Glomerular visceral epithelial cell (primary cell): ENCODE results near the gene RABAC1.

Source experiments
- DNase-seq: peaks from one replicate; pipeline ENCODE4 v3.0.0-alpha.2; 2016; ENCODE audit errors: extremely low spot score

RABAC1 gene

DNA sequence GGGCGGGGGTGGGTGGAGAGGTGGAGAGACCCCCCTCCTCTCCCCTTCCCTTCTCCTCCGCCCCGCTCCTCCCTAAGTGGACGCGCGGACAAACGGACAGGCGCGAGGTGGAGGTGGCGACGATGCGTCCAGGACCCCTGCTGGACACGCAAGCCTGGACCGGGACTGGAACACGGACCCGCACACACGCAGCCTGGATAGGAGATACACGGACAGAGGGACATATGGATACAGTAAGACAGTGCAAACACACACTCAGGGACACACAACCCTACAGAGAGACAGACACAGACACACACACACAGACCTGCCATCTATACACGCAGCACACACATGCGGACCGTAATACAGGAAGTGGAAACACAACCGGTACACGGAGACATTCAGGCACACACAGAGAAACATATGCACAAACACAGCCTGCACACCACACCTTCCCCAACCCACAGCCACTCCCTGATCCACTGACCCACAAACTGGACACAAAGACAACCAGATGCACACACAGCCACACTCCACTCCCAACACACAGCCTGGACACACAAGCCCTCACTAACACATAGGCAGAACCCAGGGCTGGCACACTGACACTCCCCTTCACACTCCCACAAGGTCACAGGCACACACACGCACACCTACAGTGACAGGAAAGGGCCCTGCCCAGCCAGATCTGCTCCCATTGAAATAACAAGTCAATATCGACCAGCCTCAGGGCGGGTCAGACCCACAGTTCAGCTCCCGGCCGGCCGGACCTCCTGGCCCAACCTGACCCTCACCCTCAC lies 30.2 kb downstream of the RABAC1 start:
- no peak for DNase-seq

DNA sequence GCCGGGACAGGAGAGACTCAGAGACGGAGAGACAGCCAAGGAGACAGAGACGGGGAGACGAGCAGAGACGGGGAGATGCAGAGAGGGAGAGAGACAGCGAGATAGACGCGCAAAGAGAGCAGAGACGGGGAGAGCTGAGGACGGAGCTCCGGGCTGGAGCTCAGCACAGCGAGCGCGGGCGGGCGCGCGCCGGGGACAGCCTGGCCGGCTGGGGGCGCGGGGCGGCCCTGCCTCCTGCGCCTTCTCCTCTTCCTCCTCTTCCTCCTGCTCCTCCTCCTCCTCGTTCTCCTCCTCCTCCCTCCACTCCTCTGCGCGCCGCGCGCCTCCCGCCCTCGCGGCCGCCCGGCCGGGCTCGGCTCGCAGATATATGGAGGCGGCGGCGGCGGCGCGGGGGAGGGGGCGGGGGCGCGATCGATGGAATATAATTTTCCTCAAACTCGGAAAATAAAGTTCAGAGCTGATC lies 30.9 kb downstream of the RABAC1 start, which contains the start of gene ERFL:
Gene ERFL (minus strand): TSS at position 229 of the 463 bp plus-strand sequence. CDS start 15,530 bp downstream, outside the sequence.
- peak; percentile 50 for DNase-seq

DNA sequence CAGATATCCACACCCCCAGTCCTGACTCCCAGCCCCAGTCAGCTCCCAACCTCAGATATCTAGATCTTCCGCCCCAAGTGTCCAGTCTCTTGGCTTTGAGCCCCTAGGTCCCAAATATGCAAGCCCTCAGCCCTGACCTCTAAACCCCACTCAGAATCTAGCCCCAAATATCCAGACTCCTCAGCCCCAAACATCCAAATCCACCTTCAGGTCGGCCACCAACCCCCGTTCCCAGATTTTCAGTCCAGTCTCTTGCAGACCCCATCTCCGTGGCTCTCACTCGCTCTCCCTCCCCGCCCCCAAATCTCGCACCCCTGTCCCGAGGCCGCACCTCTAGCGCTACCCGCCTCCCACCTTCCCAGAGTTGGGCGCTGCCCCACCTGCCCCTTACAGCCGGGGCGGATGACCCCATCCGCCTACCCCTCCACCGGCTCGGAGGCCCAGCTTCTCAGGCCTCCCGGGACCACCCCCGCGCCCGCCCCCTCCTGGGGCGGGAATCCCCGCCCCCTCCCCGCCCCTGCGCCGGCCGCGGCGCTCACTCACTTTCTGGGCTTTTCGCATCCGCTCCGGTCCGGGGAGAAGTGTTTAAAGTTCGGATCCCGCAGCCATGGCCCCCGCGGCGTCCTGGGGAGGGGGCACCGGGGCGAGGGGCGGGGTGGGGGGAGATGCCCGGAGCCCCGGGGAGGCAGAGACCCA lies 31.5 kb downstream of the RABAC1 start:
- DNase-seq: no peak

DNA sequence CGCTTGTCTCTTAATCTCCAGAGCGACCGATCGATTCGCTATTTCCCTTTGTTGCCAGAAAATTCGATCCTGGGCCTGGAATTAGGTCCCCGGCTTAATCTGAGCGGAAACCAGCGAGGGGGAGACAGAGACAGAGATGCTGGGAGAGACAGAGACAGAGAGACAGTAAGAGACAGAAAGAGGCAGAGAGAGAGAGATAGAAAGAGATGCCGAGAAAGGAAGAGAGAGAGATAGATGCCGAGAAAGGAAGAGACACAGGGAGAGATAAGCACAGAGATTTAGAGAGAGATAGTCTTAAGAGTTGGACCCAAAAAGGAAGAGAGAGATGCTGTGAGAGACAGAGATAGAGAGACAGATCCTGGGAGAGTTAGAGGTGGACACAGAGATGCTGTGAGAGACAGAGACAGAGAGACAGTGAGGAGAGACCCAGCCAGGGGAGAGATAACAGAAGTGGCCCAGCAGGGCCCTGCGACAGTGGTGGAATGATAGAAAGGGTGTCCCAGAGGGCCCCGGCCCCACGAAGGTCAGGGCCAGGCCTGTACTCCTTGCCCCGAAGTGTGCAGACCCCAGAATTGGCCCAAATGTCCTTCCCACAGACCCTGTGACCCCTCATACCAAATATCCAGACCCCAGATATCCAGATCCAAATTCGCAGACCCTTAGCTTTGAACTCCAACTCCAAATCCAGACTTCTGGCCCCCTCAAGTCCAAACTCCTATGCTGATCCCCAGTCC lies 32.2 kb downstream of the RABAC1 start:
- no peak for DNase-seq

DNA sequence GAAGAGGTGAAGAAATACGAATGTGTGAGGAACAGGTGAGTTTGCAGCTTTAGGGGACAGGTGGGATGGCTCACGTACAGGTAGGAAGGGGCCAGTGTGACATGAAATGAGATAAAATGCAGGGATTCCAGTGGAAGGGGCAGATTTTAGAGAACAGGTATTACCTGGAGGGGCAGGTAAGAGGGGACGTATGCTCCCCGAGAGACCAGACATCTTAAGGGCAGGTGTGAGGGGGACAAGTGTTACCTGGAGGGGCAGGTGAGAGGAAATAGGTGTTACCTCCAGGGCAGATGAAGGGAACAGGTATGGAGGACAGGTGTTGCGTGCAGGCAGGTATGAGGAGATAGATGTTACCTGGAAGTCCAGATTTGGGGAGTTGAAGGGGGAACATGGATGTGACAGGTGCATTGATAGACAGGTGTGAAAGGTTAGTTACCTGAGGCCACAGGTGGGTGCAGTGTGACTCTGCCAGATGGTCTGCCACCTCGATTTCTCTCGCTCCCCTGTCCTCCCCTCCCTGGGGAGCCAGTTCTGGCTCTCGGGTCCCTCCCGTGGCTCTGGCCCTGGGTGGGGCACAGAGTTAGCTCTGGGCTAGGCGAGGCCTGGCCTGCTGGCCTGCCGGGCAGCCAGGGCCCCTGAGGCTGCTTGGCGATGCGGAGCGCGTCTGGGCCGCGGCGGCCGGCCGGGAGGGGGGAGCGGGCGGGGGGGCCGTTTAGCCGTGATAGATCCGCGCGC lies 32.9 kb downstream of the RABAC1 start:
- DNase-seq: no peak

DNA sequence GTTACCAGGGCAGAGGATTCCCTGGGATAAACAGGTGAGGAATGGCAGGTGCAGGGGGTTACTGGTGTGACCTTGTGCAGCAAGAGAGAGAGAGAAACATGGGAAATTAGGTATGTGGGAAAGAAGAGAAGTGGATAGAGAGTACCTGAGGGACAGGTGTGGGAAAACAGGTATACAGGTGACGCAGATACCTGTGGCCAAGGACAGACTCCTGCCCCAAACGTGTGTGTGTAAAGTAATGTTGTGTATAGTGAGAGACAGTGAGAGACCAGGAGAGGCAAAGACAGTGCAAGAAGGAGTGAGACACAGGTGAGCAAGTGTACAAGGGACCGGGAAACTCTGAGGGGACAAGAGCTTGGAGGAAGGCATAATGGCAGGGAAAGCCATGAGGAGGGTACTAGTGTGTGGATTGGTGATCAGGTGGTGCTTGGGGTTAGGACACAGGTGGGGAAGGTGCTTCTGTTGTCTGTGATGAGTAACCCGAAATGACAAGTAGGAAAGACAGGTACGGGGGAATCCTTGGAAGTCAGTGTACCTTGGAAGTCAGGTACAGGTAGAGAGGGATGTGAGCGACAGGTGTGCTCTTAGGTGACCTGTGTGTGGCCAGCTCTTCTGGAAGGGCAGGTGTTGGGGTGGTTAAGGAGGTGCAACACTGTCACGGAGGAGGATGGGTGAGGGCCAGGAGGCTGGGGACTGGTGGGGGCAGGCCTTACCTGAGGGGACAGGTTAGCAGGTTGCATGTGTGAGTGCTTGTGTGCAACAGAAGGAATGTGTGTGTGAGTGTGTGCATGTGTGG lies 33.7 kb downstream of the RABAC1 start:
- DNase-seq: no peak

DNA sequence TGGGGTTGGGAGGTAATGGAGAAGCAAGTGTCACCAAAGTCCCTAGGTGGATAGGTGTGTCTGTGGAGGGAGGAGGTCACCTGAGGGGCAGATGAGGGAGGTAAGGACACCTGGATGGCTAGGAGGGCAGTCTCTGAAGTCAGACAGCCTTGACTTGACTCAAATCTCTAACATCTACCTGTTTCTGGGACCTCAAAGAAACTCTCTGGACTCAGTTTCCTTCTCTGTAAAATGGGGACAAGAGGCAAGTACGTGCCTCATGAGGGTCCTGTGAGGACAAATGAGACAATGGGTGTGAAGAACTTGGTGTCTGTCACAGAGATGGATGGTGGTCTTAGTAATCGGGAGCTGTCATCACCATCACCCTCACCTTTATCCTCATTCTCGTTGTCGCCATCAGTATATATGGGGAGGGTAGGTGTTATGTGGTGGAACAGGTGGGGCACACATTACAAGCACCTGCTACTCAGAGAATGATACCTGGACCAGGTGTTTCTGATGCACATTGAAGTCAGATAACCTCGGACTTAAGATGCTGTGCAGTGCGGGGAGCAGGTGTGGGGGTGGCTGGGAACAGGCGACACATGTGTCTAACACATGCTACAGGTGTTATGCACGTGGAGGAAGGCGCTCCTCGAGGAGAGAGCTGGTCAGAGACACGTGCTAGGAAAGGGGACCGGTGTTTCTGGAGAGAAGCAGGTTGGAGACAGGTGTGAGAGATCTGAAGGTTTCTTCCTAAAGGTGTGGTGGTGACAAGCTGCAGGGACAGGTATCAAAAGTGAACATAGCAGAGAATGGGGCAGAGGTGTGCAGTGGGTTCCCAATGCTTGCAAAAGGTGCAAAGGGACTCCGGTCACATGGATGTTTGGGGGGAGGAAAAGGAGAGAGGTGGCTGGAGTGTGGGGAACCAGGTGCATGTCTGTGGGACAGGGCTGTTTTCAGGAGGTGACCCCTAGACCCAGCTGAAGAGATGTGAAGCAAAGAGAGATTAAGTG lies 34.7 kb downstream of the RABAC1 start:
- no peak for DNase-seq

DNA sequence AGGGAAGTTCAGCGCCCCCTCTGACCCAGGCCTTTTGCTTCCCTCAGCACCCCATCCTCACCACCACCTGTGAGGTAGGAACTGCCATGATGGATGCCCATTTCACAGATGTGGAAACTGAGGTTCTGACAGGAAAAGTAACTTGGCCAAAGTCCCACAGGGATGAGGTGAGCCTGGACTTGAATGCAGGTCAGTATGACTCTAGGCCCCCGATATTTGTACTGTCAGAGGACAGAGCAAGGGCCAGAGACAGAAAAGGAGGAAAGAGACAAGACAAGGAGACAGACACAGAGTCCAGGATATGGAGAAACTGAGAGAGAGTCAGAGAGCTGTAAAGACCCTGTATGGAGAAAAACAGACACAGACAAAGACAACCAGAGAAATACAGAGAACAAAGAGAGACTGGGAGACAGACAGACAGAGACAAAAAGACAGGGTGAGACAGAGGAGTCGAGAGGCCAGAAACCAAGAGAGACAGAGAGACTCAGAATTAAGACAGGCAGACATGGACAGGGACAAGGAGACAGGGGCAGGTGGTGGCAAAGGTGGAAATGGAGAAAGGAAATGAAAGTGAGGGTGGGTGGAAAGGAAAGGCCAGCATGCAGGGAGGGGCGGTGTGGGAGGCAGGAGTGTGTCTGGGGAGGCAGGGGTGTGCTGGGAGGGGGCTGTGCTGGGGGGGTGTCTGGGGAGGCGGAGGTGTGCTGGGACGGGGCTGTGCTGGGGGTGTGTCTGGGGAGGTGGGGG lies 35.9 kb downstream of the RABAC1 start:
- no peak for DNase-seq

DNA sequence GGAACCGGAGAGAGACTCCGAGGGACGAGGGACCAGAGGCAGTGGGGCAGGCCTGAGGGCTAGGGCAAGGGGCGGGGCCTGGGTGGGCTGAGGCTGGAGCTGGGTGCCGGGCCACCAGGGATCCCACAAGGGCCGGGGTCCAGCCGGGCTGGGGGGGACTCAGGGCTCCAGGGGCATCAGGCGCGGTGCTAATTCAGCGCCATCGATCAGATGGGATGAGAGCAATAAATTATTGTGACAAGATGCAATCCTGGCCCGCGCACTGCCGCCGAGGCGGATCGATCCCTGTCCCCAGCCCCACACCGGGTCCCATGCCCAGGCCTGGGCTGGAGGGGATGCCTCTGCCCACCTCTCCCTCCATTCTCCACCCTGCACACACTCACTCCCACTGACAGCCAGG lies 36.5 kb downstream of the RABAC1 start:
- DNase-seq: no peak

DNA sequence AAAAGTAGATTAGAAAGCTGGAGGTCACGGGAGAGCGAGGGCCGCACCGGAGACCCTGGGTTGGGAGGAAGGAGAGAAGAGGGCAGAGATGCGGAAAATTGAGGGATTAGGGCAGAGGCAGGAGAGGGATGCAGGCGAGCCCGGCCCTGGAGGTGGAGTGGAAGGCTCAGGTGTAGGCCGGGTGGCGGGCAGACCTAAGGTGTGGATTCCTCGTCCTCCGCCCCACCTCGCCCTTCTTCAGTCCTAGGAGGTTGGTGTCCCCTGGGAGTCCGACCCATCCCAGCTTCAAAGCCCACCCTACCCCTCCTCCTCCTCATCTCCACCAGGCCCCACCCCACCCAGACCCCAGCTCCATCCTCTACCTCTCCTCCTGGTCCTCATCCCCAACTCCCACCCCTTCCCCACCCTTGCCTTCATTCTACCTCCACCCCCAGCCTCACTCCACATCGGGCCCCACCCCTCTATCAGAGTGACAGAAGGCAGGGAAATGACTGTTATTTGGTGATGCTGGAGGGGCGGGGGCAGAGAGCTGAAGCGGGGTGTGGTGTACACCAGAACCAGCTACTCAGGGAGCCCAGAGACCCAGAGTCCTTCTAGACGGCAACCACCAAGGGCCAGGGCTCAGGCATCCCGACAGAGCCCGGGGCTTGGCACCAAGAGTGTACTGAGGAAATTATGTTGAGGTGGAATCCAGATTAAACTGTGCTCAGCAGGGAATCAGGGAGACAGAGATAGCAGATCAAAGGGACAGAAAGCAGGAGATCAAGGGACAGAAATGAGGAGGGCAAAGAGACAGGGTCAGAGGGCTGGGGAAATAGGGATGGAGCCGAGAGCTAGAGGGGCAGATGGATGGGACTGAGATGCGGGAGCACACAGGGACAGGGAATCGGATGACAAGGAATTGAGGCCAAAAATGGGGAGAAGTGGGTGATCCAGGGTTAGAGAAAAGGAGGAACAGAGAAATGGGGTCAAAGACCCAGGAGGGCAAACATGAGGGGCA lies 37.2 kb downstream of the RABAC1 start:
- no peak for DNase-seq

DNA sequence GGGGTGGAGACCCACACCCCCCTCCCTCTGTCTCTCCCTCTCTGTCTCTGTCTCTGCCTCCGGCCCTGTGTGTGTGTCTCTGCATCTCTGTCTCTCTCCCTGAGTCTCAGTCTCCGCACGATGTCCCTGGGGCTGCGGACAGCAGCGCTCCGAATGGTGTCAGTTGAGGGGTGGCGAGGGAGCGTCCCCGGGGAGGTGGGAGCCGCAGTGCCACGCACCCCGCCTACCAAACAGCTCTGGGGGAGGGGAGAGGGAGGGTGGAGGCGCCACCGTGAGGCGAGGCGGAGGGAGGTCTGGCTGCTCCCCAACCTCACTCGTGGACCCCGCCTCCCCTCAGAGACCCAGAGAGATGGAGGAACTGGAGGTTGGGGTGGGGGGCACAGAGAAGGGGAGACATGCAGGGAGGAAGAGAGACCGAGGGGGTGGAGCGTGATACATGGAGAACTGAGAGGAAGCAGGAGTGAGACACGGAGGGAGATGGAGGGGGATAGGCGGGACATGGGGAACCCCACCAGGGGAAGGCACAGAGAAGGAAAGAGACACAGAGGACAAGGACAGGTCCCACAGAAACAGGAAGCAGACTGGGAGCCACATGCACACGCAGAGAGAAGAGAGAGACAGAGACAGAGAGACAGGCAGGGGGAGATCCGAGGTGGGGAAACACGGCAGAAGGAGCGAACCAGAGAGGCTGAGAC lies 38.1 kb downstream of the RABAC1 start:
- DNase-seq: no peak

DNA sequence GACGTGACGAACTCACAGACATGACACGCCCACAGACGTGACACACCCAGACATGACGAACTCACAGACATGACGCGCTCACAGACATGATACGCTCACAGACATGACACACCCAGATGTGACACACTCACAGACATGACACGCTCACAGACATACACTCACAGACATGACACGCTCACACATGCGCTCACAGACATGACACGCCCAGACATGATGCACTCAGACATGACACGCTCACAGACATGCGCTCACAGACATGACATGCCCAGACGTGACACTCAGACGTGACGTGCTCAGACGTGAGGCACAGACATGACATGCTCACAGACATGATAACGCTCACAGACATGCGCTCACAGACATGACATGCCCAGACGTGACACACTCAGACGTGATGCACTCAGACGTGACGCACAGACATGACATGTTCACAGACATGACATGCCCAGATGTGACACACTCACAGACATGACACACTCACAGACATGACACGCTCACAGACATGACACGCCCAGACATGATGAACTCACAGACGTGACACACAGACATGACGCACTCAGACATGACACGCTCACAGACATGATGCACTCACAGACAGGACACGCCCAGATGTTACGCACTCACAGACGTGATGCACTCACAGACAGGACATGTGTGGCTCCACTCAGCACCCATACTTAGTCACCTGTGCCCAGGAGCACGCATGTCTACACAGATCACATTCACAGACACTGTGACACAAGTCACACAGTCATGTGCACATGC lies 39.0 kb downstream of the RABAC1 start:
- no peak for DNase-seq

DNA sequence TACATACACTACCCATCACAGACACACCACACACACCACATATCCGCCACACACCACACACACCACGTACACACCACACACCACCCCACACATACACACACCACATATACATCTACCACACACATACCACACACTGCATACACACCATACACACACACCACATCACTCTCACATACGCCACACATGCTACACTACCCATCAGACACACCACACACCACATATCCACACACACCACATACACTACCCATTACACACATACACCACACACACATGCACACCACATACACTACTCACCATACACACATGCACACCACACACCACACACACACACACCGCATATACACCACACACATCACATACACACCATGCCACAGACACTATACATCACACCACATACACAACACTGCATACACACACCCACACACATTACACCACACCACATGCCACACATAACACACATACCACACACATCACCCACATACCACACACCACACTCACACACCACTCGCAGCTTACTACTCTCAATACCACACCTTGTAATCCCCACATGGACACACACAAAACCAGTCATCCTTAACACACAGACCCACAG lies 40.4 kb downstream of the RABAC1 start:
- DNase-seq: no peak

DNA sequence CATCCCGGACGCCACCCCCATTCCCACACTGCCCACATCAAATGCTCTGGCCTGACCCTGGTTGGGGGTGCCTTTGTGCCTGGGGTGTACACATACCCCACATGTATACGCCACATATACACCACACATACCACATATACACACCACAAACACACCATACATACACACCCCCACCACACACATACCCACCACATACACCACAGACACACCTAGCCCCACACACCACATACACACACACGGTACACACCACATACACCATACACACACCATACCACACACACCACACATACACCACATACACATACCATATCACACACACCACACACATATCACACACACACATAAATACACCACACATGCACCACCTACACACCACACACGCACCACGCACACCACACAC lies 41.0 kb downstream of the RABAC1 start:
- no peak for DNase-seq

DNA sequence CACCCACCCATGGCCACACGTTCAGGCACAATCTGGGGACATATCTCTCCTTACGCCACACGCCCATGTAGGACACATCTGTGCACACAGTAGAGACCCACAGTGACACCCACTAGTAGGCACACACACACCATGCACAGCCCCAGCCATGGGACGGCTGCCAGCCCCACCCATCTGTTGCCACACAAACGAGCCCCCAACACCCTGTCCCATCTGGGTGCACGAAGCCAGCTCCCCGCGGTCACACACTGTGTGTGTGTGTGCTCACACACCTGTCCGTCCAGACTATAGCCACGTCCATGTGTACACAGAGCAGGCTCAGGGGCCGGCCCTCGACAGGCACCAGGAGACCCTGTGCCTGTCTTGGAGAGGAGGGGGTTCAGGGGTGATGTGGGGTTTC lies 41.4 kb downstream of the RABAC1 start:
- DNase-seq: no peak
